ENCODE data around the gene FAM222B. TPM values are rescaled to one million over a fixed set of nuclear protein-coding genes. Genes with fewer than 3 reads are reported as not detected.
A peak's percentile ranks its signal among the peaks of the same experiment; 100 is the strongest.

The FAM222B gene
- total RNA-seq, 1 donor from 2014 or later, result 37.9 TPM

GRCh38 chr17:28743243-28744103 lies 99.1 kb downstream of the FAM222B start, which contains the start of gene TRAF4:
TRAF4 (plus strand) TSS chr17:28744011; CDS start chr17:28744113, 102 bp downstream.
- H3K9me3 Mint-ChIP-seq, result no peaks in the 10 kb centered on the region
- H3K4me1 Mint-ChIP-seq, result peaks cover 32% of the 10 kb centered on the region
- H3K27ac Mint-ChIP-seq, result peak within 1 kb of the TSS; percentile 98
- H3K27me3 Mint-ChIP-seq (ENCODE audit: low read depth), result no peaks in the 10 kb centered on the region
- peak; percentile 72 to 80 for DNase-seq (ENCODE audit: low spot score in 2 of 2, unreplicated experiment in 2 of 2)
- peak within 1 kb of the TSS; percentile 89 for H3K4me3 Mint-ChIP-seq
- no peaks in the 10 kb centered on the region for H3K36me3 Mint-ChIP-seq
- no peak for TF ChIP-seq CTCF (IDR thresholded peaks at IDR 0.05; ENCODE audit: unreplicated experiment)

- Mint-ChIP-seq H3K4me1 (peaks cover 16% of the 10 kb centered on the region), H3K27ac (peak overlapping the region; percentile 30), H3K9me3 (no peaks in the 10 kb centered on the region), H3K4me3 (no peak overlapping the region), H3K27me3 (ENCODE audit: low read depth) (no peaks in the 10 kb centered on the region), H3K36me3 (no peaks in the 10 kb centered on the region)
- TF ChIP-seq CTCF (IDR thresholded peaks at IDR 0.05; ENCODE audit: unreplicated experiment), result no peak
- DNase-seq (ENCODE audit: low spot score in 2 of 2, unreplicated experiment in 2 of 2), result no peak
Measured at GRCh38 chr17:28741358-28742349, 100.9 kb downstream of the FAM222B start.

- peaks cover 9% of the 10 kb centered on the region for H3K4me1 Mint-ChIP-seq
- H3K27me3 Mint-ChIP-seq (ENCODE audit: low read depth), result no peaks in the 10 kb centered on the region
- H3K27ac Mint-ChIP-seq, result no peak overlapping the region
- TF ChIP-seq CTCF (IDR thresholded peaks at IDR 0.05; ENCODE audit: unreplicated experiment), result no peak
- no peak for DNase-seq (ENCODE audit: low spot score in 2 of 2, unreplicated experiment in 2 of 2)
- H3K4me3 Mint-ChIP-seq, result no peak overlapping the region
- no peaks in the 10 kb centered on the region for H3K9me3 Mint-ChIP-seq
- no peaks in the 10 kb centered on the region for H3K36me3 Mint-ChIP-seq
Measured at GRCh38 chr17:28740406-28741357, 101.9 kb downstream of the FAM222B start.

GRCh38 chr17:28738680-28739384 lies 103.8 kb downstream of the FAM222B start:
- DNase-seq (ENCODE audit: low spot score in 2 of 2, unreplicated experiment in 2 of 2), result no peak
- Mint-ChIP-seq H3K27me3 (ENCODE audit: low read depth) (no peaks in the 10 kb centered on the region), H3K36me3 (no peaks in the 10 kb centered on the region), H3K4me3 (no peak overlapping the region), H3K9me3 (no peaks in the 10 kb centered on the region), H3K4me1 (peaks cover 9% of the 10 kb centered on the region), H3K27ac (no peak overlapping the region)
- no peak for TF ChIP-seq CTCF (IDR thresholded peaks at IDR 0.05; ENCODE audit: unreplicated experiment)

Measured in mesothelial cell of epicardium (in vitro differentiated cells).